Suprapubic skin (tissue), 4 donors: Measurements from ENCODE around the gene TCF3. TPM values are rescaled to one million over a fixed set of nuclear protein-coding genes. Genes with fewer than 3 reads are reported as not detected.

ENCODE experiments used
- DNase-seq, 2 donors: peaks; one replicate each; pipeline ENCODE4 v3.0.0-alpha.2; 2019; ENCODE audit warnings: low spot score in 2 of 2
- H3K27ac ChIP-seq: fragments of 200-600 bp; sonication (generic); one replicate; pipeline ENCODE4 v1.5.1; 2019
- H3K27me3 ChIP-seq: fragments of 200-600 bp; sonication (generic); one replicate; pipeline ENCODE4 v1.5.1; 2019
- H3K36me3 ChIP-seq: fragments of 200-600 bp; sonication (generic); one replicate; pipeline ENCODE4 v1.5.1; 2019
- H3K4me1 ChIP-seq: fragments of 200-600 bp; sonication (generic); one replicate; pipeline ENCODE4 v1.5.1; 2019
- H3K4me3 ChIP-seq: fragments of 200-600 bp; sonication (generic); one replicate; pipeline ENCODE4 v1.5.1; 2019; ENCODE audit warnings: mild to moderate bottlenecking
- H3K9me3 ChIP-seq: fragments of 200-600 bp; sonication (generic); one replicate; pipeline ENCODE4 v1.5.1; 2019
- CTCF ChIP-seq, 2 donors: fragments of 200-600 bp in 1 of 2; fragments of 450-650 bp in 1 of 2; sonication (generic) in 1 of 2; IDR thresholded peaks; one replicate each; pipeline ENCODE4 v1.5.1; 2016 to 2019; ENCODE audit warnings: antibody characterized with exemption in 2 of 2, mild to moderate bottlenecking in 1 of 2, moderate library complexity in 1 of 2
- EP300 ChIP-seq: sonication (generic); formaldehyde crosslinking; IDR thresholded peaks from one replicate; pipeline ENCODE4 v1.6.1; 2017; ENCODE audit warnings: antibody characterized with exemption
- POLR2A ChIP-seq, 2 donors: fragments of 450-650 bp; IDR thresholded peaks; one replicate each; pipeline ENCODE4 v1.6.1; 2017; ENCODE audit warnings: antibody characterized with exemption in 2 of 2, mild to moderate bottlenecking in 2 of 2, moderate library complexity in 2 of 2
- POLR2AphosphoS5 ChIP-seq, 3 donors: sonication (generic); formaldehyde crosslinking; IDR thresholded peaks; one replicate each; pipeline ENCODE4 v1.6.1; 2017; ENCODE audit warnings: antibody characterized with exemption in 3 of 3
- WGBS: methylation state at CpG from one replicate; pipeline ENCODE4 v1.1.5; 2018; 5-methylcytosine and 5-hydroxymethylcytosine counted together
- total RNA-seq, 4 donors: library from RNA; depleted of rRNA; stranded (reverse); fragments of >200 nt; gene quantifications; one replicate each; pipeline ENCODE4 v1.1.0, GENCODE V29; 2016

The TCF3 gene
- total RNA-seq, 4 donors from 2014 or later = 57.2 to 80.9 (median 68.7) TPM

- WGBS = 90% methylated on average over 32 of the region's 39 CpGs
- H3K4me1 ChIP-seq = peaks cover 5% of the 10 kb centered on the region
- no peak overlapping the region for H3K27ac ChIP-seq
- H3K9me3 ChIP-seq = no peaks in the 10 kb centered on the region
- H3K4me3 ChIP-seq = no peak overlapping the region
- no peak for DNase-seq
- TF ChIP-seq EP300 (no peak), CTCF (IDR thresholded peaks at IDR 0.05) (no peak), POLR2AphosphoS5 (IDR thresholded peaks at IDR 0.05) (no peak), POLR2A (IDR thresholded peaks at IDR 0.05) (no peak)
- H3K27me3 ChIP-seq = no peaks in the 10 kb centered on the region
- H3K36me3 ChIP-seq = peaks cover 70% of the 10 kb centered on the region
These were observed 40.0 kb downstream of the TCF3 start for GRCh38 chr19:1612114-1613086.

GRCh38 chr19:1611353-1611752, 41.1 kb downstream of the TCF3 start:
- H3K9me3 ChIP-seq = no peaks in the 10 kb centered on the region
- H3K27ac ChIP-seq = no peak overlapping the region
- H3K4me1 ChIP-seq = peaks cover 6% of the 10 kb centered on the region
- TF ChIP-seq POLR2A (IDR thresholded peaks at IDR 0.05) (no peak), POLR2AphosphoS5 (IDR thresholded peaks at IDR 0.05) (no peak), CTCF (IDR thresholded peaks at IDR 0.05) (no peak), EP300 (no peak)
- WGBS = 91% methylated on average over 15 of the region's 15 CpGs
- no peaks in the 10 kb centered on the region for H3K27me3 ChIP-seq
- no peak for DNase-seq
- H3K36me3 ChIP-seq = peaks cover 67% of the 10 kb centered on the region
- no peak overlapping the region for H3K4me3 ChIP-seq

GRCh38 chr19:1610579-1610978, 41.8 kb downstream of the TCF3 start:
- Histone ChIP-seq H3K4me3 (no peak overlapping the region), H3K36me3 (peaks cover 60% of the 10 kb centered on the region), H3K4me1 (peaks cover 13% of the 10 kb centered on the region), H3K9me3 (no peaks in the 10 kb centered on the region), H3K27me3 (no peaks in the 10 kb centered on the region), H3K27ac (no peak overlapping the region)
- TF ChIP-seq EP300 = no peak
- TF ChIP-seq CTCF (IDR thresholded peaks at IDR 0.05) = no peak
- no peak for TF ChIP-seq POLR2A (IDR thresholded peaks at IDR 0.05)
- TF ChIP-seq POLR2AphosphoS5 (IDR thresholded peaks at IDR 0.05) = no peak
- no peak for DNase-seq
- WGBS = 78% methylated on average over 8 of the region's 11 CpGs

- WGBS = 93% methylated on average over 9 of the region's 16 CpGs
- H3K27me3 ChIP-seq = no peaks in the 10 kb centered on the region
- H3K4me3 ChIP-seq = no peak overlapping the region
- H3K9me3 ChIP-seq = no peaks in the 10 kb centered on the region
- TF ChIP-seq POLR2AphosphoS5 (IDR thresholded peaks at IDR 0.05) = no peak
- TF ChIP-seq EP300 = no peak
- TF ChIP-seq POLR2A (IDR thresholded peaks at IDR 0.05) = no peak
- TF ChIP-seq CTCF (IDR thresholded peaks at IDR 0.05) = no peak
- H3K36me3 ChIP-seq = peaks cover 53% of the 10 kb centered on the region
- no peak overlapping the region for H3K27ac ChIP-seq
- H3K4me1 ChIP-seq = peaks cover 14% of the 10 kb centered on the region
- DNase-seq = no peak
These were observed 42.5 kb downstream of the TCF3 start for GRCh38 chr19:1609680-1610474.

GRCh38 chr19:1609103-1609396, 43.4 kb downstream of the TCF3 start:
- Histone ChIP-seq H3K27me3 (no peaks in the 10 kb centered on the region), H3K4me3 (no peak overlapping the region), H3K9me3 (no peaks in the 10 kb centered on the region), H3K4me1 (peaks cover 22% of the 10 kb centered on the region), H3K27ac (no peak overlapping the region), H3K36me3 (peaks cover 45% of the 10 kb centered on the region)
- DNase-seq = no peak
- no peak for TF ChIP-seq POLR2AphosphoS5 (IDR thresholded peaks at IDR 0.05)
- TF ChIP-seq CTCF (IDR thresholded peaks at IDR 0.05) = no peak
- TF ChIP-seq POLR2A (IDR thresholded peaks at IDR 0.05) = no peak
- TF ChIP-seq EP300 = no peak
- 33% methylated on average over 10 of the region's 10 CpGs for WGBS
